ENCODE measurements around the gene MCEMP1.

DNA sequence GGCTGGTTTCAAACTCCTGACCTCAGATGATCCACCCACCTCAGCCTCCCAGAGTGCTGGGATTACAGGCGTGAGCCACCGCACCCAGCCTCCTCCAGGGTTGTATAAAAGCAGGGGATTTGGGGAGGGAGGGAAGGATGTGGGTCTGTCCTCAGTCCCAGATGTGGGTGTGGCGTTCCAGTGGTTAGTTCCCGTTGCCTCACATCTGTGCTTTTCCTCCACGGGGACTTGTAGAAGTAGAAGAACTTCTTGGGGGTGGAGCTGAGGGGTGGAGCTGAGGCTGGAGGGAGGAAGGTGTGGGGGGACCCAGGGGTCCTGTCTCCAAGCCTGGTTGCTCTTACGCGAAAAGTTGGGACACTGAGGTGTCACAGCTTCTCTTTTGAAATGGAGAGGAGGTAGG is 514 bp upstream of the MCEMP1 start:
- TF ChIP-seq POLR2AphosphoS5 (IDR thresholded peaks at IDR 0.05; ENCODE audit: insufficient read depth in 1 of 2, low read depth in 1 of 2): no peak
- TF ChIP-seq, protein P1, sequence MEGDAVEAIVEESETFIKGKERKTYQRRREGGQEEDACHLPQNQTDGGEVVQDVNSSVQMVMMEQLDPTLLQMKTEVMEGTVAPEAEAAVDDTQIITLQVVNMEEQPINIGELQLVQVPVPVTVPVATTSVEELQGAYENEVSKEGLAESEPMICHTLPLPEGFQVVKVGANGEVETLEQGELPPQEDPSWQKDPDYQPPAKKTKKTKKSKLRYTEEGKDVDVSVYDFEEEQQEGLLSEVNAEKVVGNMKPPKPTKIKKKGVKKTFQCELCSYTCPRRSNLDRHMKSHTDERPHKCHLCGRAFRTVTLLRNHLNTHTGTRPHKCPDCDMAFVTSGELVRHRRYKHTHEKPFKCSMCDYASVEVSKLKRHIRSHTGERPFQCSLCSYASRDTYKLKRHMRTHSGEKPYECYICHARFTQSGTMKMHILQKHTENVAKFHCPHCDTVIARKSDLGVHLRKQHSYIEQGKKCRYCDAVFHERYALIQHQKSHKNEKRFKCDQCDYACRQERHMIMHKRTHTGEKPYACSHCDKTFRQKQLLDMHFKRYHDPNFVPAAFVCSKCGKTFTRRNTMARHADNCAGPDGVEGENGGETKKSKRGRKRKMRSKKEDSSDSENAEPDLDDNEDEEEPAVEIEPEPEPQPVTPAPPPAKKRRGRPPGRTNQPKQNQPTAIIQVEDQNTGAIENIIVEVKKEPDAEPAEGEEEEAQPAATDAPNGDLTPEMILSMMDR (IDR thresholded peaks at IDR 0.05): no peak
